ENCODE results near the gene KLHL6.

- TF ChIP-seq CTCF (IDR thresholded peaks at IDR 0.05; ENCODE audit: low read length) (no peak), EZH2 (optimal IDR thresholded peaks at IDR 0.05; ENCODE audit: low read depth, low read length) (no peak)
Observed at GRCh38 chr3:183582161-183582560, 26.7 kb upstream of the KLHL6 start.
